Measurements from ENCODE around the gene FAM193B. TPM values are rescaled to one million over a fixed set of nuclear protein-coding genes. Genes with fewer than 3 reads are reported as not detected.
A peak's percentile ranks its signal among the peaks of the same experiment; 100 is the strongest.

Gene FAM193B
- total and polyA plus RNA-seq, 7 donors: 9.0 to 87.4 (median 41.8) TPM

DNA sequence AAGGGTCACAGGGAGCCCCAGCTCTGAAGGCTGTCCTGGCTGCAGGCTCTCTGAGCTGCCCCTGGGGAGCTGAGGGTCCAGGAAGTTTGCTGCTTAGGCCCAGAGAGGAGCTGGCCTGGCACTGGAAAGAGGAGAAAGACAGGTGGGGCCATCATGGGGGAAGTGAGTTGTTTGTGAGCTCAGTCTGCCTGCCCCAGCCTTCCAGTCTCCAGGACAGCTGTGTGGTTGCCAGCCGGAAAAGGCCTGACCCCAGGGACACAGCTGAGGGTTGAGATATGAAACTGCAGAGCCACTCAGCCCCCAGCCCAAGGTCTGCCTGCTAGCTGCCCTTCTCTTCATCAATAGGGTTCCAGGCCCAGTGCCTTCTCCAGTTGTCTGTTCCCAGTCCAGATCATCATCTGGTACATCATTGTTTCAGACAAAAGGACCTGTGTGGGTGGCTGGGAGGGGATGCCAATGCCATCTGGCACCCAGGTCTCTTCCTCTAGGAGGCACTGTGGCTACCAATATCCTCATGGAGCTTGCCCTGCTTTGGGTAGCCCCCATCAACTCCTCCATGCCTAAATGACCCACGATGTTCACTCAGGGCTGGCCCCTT, 33.3 kb downstream of the FAM193B start:
- intact Hi-C loops (cut with DNase I): no loop called here
- no peaks in the 10 kb centered on the region for H3K27me3 ChIP-seq
- WGBS, 2 donors: 78 to 84% methylated on average over 2 of the region's 2 CpGs
- H3K36me3 ChIP-seq: peaks cover 32 to 69% (median 52%) of the 10 kb centered on the region in 4 donors
- TF ChIP-seq EP300 (IDR thresholded peaks at IDR 0.05): no peak
- TF ChIP-seq, protein P1, sequence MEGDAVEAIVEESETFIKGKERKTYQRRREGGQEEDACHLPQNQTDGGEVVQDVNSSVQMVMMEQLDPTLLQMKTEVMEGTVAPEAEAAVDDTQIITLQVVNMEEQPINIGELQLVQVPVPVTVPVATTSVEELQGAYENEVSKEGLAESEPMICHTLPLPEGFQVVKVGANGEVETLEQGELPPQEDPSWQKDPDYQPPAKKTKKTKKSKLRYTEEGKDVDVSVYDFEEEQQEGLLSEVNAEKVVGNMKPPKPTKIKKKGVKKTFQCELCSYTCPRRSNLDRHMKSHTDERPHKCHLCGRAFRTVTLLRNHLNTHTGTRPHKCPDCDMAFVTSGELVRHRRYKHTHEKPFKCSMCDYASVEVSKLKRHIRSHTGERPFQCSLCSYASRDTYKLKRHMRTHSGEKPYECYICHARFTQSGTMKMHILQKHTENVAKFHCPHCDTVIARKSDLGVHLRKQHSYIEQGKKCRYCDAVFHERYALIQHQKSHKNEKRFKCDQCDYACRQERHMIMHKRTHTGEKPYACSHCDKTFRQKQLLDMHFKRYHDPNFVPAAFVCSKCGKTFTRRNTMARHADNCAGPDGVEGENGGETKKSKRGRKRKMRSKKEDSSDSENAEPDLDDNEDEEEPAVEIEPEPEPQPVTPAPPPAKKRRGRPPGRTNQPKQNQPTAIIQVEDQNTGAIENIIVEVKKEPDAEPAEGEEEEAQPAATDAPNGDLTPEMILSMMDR (IDR thresholded peaks at IDR 0.05): no peak
- TF ChIP-seq POLR2A (IDR thresholded peaks at IDR 0.05): no peak
- no peak for TF ChIP-seq POLR2AphosphoS5 (IDR thresholded peaks at IDR 0.05)
- H3K4me3 ChIP-seq: no peak overlapping the region
- no peaks in the 10 kb centered on the region for H3K9me3 ChIP-seq
- no peak for DNase-seq
- H3K4me1 ChIP-seq: peaks cover 0 to 22% (median 8%) of the 10 kb centered on the region in 4 donors
- H3K27ac ChIP-seq: no peak overlapping the region

DNA sequence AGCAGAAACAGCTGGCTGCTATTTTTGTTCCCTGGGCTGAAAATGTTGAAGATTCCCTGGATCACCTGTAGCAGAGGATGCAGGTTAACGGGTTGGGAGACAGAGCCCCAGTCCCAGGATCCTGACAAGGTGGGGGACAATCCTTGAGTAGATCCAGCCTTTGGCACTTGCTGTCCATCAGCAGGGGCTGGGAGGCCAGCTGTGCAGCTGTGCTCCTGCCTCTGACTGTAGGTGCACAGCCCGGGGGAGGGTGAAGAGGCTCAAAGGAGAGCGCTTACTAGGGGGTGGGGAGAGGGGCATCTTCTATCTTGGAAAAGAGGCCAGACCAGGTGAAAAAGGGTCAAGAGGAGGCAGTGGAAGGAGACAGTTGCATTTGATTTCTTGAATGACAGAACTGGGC, 34.1 kb downstream of the FAM193B start:
- no peak overlapping the region for H3K4me3 ChIP-seq
- no peaks in the 10 kb centered on the region for H3K27me3 ChIP-seq
- H3K27ac ChIP-seq: no peak overlapping the region
- H3K36me3 ChIP-seq: peaks cover 32 to 68% (median 49%) of the 10 kb centered on the region in 4 donors
- intact Hi-C loops (cut with DNase I): no loop called here
- TF ChIP-seq POLR2A (IDR thresholded peaks at IDR 0.05): no peak
- no peaks in the 10 kb centered on the region for H3K9me3 ChIP-seq
- peaks cover 0 to 28% (median 14%) of the 10 kb centered on the region in 4 donors for H3K4me1 ChIP-seq
- peak; percentile 52 for DNase-seq
- 92 to 94% methylated on average over 3 of the region's 3 CpGs for WGBS, 2 donors

DNA sequence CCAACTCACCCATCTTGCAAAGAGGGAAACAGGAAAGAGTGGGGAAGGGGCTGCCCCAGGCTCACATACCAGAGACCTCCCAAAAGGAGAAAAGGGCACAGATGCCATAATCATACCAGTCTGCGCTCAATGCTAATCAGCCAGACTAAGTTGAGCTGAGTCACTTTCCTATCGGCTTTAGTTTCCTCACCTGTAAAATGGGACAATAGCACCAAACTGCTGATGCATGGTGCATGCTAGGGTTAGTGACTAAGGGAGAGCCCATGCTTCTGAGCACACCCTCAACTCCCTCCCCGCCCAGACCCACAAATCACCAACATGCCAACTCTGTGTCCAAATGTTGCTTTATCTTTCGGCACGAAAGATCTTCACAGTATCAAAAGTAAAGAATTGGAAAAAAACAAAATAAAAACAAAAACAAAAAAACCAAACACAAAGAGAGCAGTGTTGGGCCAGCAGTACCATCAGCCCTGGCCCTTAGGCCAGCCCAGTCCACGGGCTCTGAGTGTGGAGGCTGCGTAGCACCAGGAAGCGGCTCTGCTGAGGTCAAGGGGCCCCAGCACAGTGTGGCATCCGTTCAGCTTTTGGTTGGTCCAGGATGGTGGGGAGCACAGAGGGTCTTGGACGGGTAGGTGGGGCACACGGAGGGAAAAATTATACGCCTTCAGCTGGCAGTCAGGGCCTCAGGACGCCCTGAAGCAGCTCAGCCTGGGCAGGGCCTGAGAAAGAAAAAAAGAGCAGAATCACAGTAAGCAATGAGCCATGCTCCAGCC, 34.7 kb downstream of the FAM193B start:
- TF ChIP-seq POLR2AphosphoS5 (IDR thresholded peaks at IDR 0.05): no peak
- TF ChIP-seq POLR2A (IDR thresholded peaks at IDR 0.05): no peak
- TF ChIP-seq, protein P1 (IDR thresholded peaks at IDR 0.05): no peak
- TF ChIP-seq EP300 (IDR thresholded peaks at IDR 0.05): no peak
- Histone ChIP-seq H3K27ac (peak overlapping the region in 1 of 4 donors; percentile 54), H3K36me3 (peaks cover 30 to 68% (median 48%) of the 10 kb centered on the region in 4 donors), H3K9me3 (no peaks in the 10 kb centered on the region), H3K4me1 (peaks cover 0 to 32% (median 16%) of the 10 kb centered on the region in 4 donors), H3K27me3 (no peaks in the 10 kb centered on the region), H3K4me3 (no peak overlapping the region)
- intact Hi-C loops (cut with DNase I): loop anchor here (10.0 kb wide), 1 partner anchor 205 kb away; the partner anchor contains the start of gene MXD3
- WGBS, 2 donors: 84 to 92% methylated on average over 13 of the region's 13 CpGs
- peak; percentile 52 for DNase-seq

DNA sequence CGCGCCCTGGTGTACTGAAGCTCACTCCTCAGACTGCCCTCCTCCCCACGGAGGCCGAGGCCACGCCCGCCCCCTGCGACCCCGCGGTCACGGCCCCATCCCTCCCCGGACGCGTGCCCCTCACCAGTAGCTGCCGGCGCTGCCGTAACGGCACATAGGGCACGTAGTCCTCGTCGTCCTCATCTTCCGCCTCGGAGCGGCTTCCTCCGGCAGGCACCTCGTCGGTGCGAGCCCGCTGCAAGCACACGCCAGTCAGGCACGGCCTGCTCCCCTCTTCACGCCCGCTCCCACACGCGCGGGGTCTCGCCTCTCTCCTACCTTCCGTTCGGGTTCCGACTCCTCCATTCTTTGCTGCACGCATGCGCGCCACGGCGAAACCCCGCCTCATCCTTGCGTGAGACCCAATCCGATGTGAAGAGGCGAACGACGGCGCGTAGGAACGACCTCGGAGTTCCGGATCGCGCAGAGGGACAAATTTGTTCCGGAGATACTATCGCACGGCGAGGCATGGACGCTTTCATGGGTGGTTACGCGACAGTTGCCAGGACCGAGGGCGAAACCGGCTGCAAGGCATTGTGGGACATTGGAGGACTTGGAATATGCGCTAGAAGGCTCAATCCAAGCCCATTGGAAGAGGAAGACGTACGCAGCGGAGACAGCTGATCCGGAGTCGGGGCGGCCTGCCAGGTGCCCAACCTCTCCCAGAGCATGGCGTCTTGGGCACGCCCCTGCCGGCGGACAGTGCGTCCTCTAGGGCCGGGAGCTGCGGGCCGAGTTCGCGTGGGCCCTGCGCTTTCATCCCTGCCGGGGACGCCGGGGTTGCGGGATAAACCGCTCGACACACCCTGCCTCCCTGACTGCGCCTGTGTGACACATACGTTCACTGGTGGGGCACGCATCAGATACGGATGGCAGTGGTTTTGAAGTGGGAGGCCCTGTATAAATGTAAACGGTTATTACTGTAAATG, 37.5 kb downstream of the FAM193B start, which contains the start of gene DDX41:
TSS of gene DDX41 (minus strand) at position 361 of the 968 bp plus-strand sequence. CDS start at position 345, 16 bp downstream.
- peak; percentile 78 to 93 (median 87) for TF ChIP-seq POLR2AphosphoS5 (IDR thresholded peaks at IDR 0.05)
- peak in 1 of 4 donors; percentile 71 for TF ChIP-seq EP300 (IDR thresholded peaks at IDR 0.05)
- no peak for TF ChIP-seq POLR2A (IDR thresholded peaks at IDR 0.05)
- TF ChIP-seq, protein P1 (IDR thresholded peaks at IDR 0.05): no peak
- Histone ChIP-seq H3K36me3 (peaks cover 31 to 69% (median 56%) of the 10 kb centered on the region in 4 donors), H3K4me3 (peak within 1 kb of the TSS; percentile 64 to 90 (median 84)), H3K27ac (peak within 1 kb of the TSS; percentile 85 to 89 (median 86)), H3K9me3 (no peaks in the 10 kb centered on the region), H3K4me1 (peaks cover 0 to 35% (median 16%) of the 10 kb centered on the region in 4 donors), H3K27me3 (no peaks in the 10 kb centered on the region)
- 0 to 1% methylated on average over 96 of the region's 96 CpGs for WGBS, 2 donors
- DNase-seq: peak; percentile 99
- intact Hi-C loops (cut with DNase I): loop anchor here (2.0 to 10.0 kb wide), 2 partner anchors 16 to 202 kb away; partner anchors contain the start of gene MXD3

All from sigmoid colon (tissue), 7 donors.